Measurements from ENCODE around the gene CENPE. TPM values are rescaled to one million over a fixed set of nuclear protein-coding genes. Genes with fewer than 3 reads are reported as not detected.

CENPE gene
- polyA plus RNA-seq, 1 experiment, result 2.4 TPM

- CTCF ChIA-PET, result interaction anchor here (1.0 kb wide), 1 partner anchor 13 kb away, joined by 3 read pairs; no protein-coding TSS in a partner anchor
Measured at GRCh38 chr4:103136671-103137445, 61.3 kb downstream of the CENPE start.

GRCh38 chr4:103129174-103129573, 69.0 kb downstream of the CENPE start:
- no peak for TF ChIP-seq CTCF (IDR thresholded peaks at IDR 0.05; ENCODE audit: insufficient read depth, low read depth, low read length)
- POLR2A ChIA-PET, result no interaction called here
- CTCF ChIA-PET, result no interaction called here
- H3K27me3 ChIP-seq (ENCODE audit: control insufficient read depth, insufficient read depth, low read length), result no peaks in the 10 kb centered on the region
- DNase-seq (ENCODE audit: low read depth), result no peak
- H3K4me3 ChIP-seq (ENCODE audit: low read depth, low read length), result no peak overlapping the region
- no peaks in the 10 kb centered on the region for H3K36me3 ChIP-seq (ENCODE audit: control insufficient read depth, insufficient read depth, low read length)

More at GRCh38 chr4:103136671-103137445, 61.3 kb downstream of the CENPE start:
- H3K27me3 ChIP-seq (ENCODE audit: control insufficient read depth, insufficient read depth, low read length), result no peaks in the 10 kb centered on the region
- DNase-seq (ENCODE audit: low read depth), result no peak
- H3K4me3 ChIP-seq (ENCODE audit: low read depth, low read length), result no peak overlapping the region
- no peak for TF ChIP-seq CTCF (IDR thresholded peaks at IDR 0.05; ENCODE audit: insufficient read depth, low read depth, low read length)
- no peaks in the 10 kb centered on the region for H3K36me3 ChIP-seq (ENCODE audit: control insufficient read depth, insufficient read depth, low read length)
- POLR2A ChIA-PET, result no interaction called here

- DNase-seq (ENCODE audit: low read depth), result no peak
- H3K4me3 ChIP-seq (ENCODE audit: low read depth, low read length), result no peak overlapping the region
- no peaks in the 10 kb centered on the region for H3K36me3 ChIP-seq (ENCODE audit: control insufficient read depth, insufficient read depth, low read length)
- TF ChIP-seq CTCF (IDR thresholded peaks at IDR 0.05; ENCODE audit: insufficient read depth, low read depth, low read length), result no peak
- CTCF ChIA-PET, result no interaction called here
- POLR2A ChIA-PET, result no interaction called here
- H3K27me3 ChIP-seq (ENCODE audit: control insufficient read depth, insufficient read depth, low read length), result no peaks in the 10 kb centered on the region
Measured at GRCh38 chr4:103126126-103126525, 72.0 kb downstream of the CENPE start.

GRCh38 chr4:103123114-103123513, 75.0 kb downstream of the CENPE start:
- no peaks in the 10 kb centered on the region for H3K36me3 ChIP-seq (ENCODE audit: control insufficient read depth, insufficient read depth, low read length)
- no peaks in the 10 kb centered on the region for H3K27me3 ChIP-seq (ENCODE audit: control insufficient read depth, insufficient read depth, low read length)
- H3K4me3 ChIP-seq (ENCODE audit: low read depth, low read length), result no peak overlapping the region
- no peak for DNase-seq (ENCODE audit: low read depth)
- ChIA-PET CTCF (interaction anchor here (1.1 kb wide), 2 partner anchors 12 to 31 kb away, joined by 3 to 4 read pairs; no protein-coding TSS in a partner anchor), POLR2A (no interaction called here)
- TF ChIP-seq CTCF (IDR thresholded peaks at IDR 0.05; ENCODE audit: insufficient read depth, low read depth, low read length), result no peak

GRCh38 chr4:103118166-103118565, 80.0 kb downstream of the CENPE start:
- H3K27me3 ChIP-seq (ENCODE audit: control insufficient read depth, insufficient read depth, low read length), result no peaks in the 10 kb centered on the region
- CTCF ChIA-PET, result no interaction called here
- no peak overlapping the region for H3K4me3 ChIP-seq (ENCODE audit: low read depth, low read length)
- no peaks in the 10 kb centered on the region for H3K36me3 ChIP-seq (ENCODE audit: control insufficient read depth, insufficient read depth, low read length)
- TF ChIP-seq CTCF (IDR thresholded peaks at IDR 0.05; ENCODE audit: insufficient read depth, low read depth, low read length), result no peak
- POLR2A ChIA-PET, result no interaction called here
- no peak for DNase-seq (ENCODE audit: low read depth)

All from BJ (cell line).